GM18867 (cell line): ENCODE measurements around the gene C2orf49.

ENCODE experiments used
- ATAC-seq: cut with Tn5 transposase; IDR thresholded peaks from one replicate; pipeline ENCODE4 v1.9.1; 2021; ENCODE audit warnings: mild to moderate bottlenecking, moderate library complexity; ENCODE audit not compliant: unreplicated experiment

The C2orf49 gene

GRCh38 chr2:105380432-105381100 lies 43.2 kb downstream of the C2orf49 start:
- no peak for ATAC-seq

GRCh38 chr2:105381101-105381668 lies 43.8 kb downstream of the C2orf49 start:
- ATAC-seq, result no peak

DNA sequence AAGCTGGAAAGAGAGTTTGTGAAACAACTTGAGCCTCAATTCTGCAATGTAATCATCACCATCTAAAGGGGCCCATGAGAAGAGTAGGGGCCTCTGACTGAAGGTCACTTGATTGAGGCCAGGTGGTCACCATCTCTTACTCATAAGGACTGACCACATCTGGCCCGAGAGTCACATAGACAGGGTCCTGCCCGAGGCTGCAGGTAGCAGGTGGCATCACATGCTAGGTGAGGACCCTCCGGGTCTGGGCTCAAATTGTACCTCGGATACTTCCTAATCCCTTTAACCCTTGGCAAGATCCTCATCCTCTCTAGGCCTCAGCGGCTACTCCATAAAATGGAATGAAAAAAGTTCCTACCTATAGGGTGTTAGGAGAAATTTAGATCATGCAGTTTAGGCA lies 44.8 kb downstream of the C2orf49 start:
- no peak for ATAC-seq

GRCh38 chr2:105383432-105384166 lies 46.3 kb downstream of the C2orf49 start:
- no peak for ATAC-seq

DNA sequence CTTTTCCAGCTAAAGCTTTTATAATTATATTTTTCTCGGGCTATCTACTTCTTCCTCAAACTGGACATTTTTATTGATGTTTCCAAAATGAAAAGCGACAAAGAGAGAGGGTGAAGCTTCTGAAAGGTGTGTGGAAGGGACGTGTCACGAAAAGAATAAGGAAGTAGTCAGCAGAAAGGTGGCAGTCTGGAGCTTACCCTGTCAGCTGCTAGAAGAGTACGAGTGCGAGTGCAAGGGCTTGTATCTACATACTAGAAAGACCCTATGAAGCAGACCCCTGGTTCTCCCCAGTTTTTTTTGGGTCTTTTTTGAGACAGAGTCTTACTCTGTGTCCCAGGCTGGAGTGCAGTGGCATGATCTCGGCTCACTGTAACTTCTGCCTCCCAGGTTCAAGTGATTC lies 46.9 kb downstream of the C2orf49 start:
- ATAC-seq, result no peak

GRCh38 chr2:105384861-105385260 lies 47.5 kb downstream of the C2orf49 start:
- ATAC-seq, result no peak

DNA sequence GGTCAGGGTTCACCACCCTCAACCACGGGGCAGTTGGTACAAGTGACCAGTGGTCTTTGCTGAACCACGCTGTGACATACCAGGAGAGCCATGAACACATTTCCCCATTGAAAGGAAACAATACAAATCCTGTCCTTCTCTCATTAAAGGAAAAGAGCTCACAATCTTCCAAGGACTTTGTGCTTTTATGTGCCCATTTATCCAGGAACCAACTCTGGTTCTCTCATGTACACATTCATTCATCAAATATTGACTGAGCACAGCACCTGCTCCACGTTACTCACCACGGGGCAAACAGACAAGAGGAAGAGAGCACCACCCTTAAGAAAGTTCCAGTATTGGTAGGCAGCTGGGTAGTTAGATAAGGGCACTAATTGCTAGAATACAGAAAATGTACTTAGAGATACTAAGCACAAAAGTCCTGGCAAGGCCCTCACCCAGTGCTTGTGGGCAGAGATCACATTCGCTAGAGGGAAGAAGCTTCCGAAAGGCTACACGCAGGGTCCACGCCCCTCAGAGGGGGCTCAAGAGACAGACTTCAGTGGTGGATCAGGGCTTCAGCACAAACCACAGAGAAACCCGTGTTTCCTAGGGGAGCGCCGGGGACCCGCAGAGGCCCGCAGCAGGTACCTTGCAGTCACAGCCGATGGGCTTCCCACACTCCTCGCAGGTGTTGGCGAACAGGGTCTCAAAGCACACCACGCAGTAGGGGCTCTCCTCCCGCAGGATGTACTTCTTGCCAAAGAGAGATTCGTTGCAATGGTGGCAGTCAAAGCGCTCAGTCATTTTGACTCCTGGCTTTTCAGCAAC lies 48.6 kb downstream of the C2orf49 start:
- ATAC-seq, result no peak

- ATAC-seq, result no peak
These were observed 49.9 kb downstream of the C2orf49 start for GRCh38 chr2:105387225-105387624.

GRCh38 chr2:105388971-105389381 lies 51.6 kb downstream of the C2orf49 start:
- ATAC-seq, result no peak

- ATAC-seq, result no peak
These were observed 53.1 kb downstream of the C2orf49 start for GRCh38 chr2:105390454-105390853.

DNA sequence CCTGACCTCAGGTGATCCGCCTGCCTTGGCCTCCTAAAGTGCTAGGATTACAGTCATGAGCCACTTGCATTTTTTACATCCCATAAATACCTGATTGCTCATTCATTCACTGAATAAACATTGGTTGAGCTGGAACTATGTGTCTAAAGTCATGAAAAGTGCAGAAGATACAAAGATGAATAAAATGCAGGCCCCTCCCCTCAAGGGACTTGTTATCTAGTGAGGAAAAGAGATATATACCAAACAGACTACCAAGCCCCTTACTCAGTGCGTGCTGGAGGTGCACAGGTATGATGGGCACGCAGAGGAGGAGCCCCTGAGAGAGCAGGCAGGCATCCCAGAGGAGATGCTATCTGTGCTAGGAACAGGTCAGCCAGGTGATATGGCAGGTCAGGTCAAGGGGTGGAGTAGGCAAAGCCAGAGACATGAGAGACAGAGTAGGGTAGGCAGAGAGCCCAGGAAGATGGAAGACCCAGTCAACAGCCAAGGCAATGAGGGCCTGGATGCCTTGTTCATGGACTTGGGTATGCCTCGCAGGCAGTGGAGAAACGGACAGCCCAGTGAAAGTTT lies 53.8 kb downstream of the C2orf49 start:
- no peak for ATAC-seq

DNA sequence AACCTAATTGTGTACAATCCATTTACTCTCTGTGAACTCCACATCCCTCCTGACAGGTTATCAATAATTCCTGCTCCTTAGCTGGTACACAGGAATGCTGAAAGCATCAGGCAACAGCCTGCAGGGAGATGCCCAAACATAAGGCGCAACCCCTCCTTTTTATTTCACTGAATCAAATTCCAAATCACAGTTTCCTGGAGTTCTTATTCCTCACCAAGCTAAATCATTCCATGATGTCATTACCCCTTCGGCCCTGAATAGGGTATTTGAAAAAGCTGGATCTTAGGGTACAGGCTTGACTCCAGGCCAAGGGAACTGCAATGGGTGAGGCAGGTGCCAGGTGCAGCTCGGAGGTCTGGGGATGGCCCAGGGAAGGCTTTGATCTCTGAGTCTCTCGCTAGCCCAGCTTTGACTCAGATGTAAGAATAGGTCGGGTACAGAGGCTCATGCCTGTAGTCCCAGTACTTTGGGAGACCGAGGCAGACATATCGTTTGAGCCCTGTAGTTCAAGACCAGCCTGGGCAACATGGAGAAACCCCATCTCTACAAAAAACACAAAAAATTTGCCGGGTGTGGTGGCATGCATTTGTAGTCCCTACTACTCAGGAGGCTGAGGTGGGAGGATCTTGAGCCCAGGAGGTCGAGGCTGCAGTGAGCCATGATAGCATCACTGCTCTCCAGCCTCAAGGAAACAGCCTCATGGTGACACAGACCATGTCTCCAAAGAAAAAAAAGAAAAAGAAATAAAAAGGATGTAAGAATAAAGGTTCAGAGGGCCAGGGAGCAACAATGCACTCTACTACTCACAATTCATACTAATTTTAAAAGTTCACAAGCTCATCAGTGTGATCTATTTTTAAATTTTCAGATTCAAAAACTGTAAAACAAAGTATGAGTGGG lies 54.7 kb downstream of the C2orf49 start:
- ATAC-seq, result no peak

DNA sequence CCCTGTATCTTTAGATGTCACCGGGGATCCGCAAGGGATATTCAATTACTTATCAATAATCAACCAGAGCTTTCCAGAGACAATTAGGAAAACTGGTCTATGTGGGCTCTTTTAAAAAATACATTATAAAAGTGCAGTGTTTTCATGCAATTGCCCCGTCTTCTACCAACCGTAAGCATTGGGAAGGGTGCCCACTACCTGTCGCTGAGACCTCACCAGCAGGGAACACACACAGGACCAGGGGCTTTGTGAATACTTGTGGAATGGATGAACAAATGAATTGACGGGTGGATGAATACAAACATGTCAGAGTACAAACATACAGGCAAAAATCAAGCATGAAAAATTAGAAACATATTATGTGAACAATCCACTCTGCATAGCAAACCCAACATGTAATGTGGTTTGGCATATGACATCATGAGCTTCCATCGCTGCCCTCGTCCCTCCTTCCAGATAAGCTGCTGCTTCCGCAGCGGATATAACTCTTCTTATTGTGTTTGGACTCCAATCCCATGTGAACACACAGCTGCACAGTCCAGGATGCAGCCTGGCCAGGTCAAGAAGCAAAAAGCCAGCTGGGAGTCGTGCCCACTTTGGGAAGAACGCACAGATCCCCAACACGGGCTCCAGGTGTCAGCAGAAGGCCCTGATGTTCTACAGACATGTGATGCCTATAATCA lies 56.2 kb downstream of the C2orf49 start:
- no peak for ATAC-seq

GRCh38 chr2:105394951-105395611 lies 57.7 kb downstream of the C2orf49 start:
- ATAC-seq, result no peak

- ATAC-seq, result no peak
These were observed 58.4 kb downstream of the C2orf49 start for GRCh38 chr2:105395691-105396090.

- ATAC-seq, result no peak
These were observed 59.1 kb downstream of the C2orf49 start for GRCh38 chr2:105396254-105397024.

DNA sequence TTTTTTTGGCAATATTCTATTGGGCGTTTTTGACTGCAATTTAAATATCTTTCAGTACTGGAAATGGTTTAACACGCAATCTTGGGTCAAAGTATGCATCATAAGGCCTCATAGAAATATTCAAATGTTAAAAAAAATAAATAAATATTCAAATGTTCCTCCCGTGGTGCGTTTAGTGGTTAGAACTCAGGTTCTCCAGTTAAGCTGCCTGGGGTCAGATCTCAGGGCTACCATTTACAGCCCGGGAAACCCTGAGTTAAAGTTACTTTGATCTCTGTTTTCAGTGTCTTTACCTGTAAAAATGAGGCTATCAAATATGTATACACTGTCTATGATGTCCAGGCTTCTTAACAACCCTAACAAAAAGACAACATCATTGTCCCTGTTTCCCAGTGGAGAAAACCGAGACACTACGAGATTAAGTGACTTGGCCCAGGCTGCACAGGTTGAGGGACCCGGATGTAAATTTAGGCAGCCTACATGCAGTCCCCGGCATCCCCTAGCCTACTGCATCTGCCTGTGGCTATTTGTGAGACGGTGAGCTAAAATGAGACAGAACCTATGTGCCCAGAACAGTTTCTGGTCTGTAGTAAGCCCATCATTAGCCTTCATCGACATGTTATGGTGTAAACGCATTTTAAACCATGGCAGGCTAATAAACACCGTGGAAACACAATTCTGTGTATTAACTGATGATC lies 59.8 kb downstream of the C2orf49 start:
- no peak for ATAC-seq

GRCh38 chr2:105397953-105398335 lies 60.6 kb downstream of the C2orf49 start:
- no peak for ATAC-seq
